SK-N-SH (cell line): ENCODE measurements around the gene DDX17. TPM values are rescaled to one million over a fixed set of nuclear protein-coding genes. Genes with fewer than 3 reads are reported as not detected.

ENCODE experiments used
- CTCF ChIA-PET: fragments of 300-600, 350-600 bp; formaldehyde crosslinking; extraction: SDS; loops from one replicate; lab custom pipeline; 2021; lab: Yijun Ruan, JAX
- POLR2A ChIA-PET: fragments of 350-600 bp; sonication (Branson Sonifier 250); formaldehyde crosslinking; extraction: SDS; loops from one replicate; lab custom pipeline; 2020; ENCODE audit warnings: antibody characterized with exemption, inconsistent platforms; lab: Yijun Ruan, JAX
- DNase-seq: peaks from one replicate; pipeline ENCODE4 v3.0.0; 2012
- H2AFZ ChIP-seq: fragments of 200-600 bp; sonication (generic); 2 replicates; pipeline ENCODE4 v1.8.1; 2016; ENCODE audit warnings: antibody characterized with exemption, mild to moderate bottlenecking, low read depth
- H3F3A ChIP-seq: fragments of 200-600 bp; sonication (generic); replicated peaks from 2 replicates; pipeline ENCODE3; 2016; ENCODE audit warnings: antibody characterized with exemption, mild to moderate bottlenecking; ENCODE audit not compliant: insufficient read depth
- H3K27ac ChIP-seq, 2 experiments: fragments of 200-500 bp in 1 of 2; fragments of 200-600 bp in 1 of 2; sonication (Bioruptor generic) in 1 of 2; sonication (generic), shearing (Covaris generic) in 1 of 2; 2 replicates each; pipeline versions ENCODE4 v1.5.1 to v1.6.1; 2014 to 2016; ENCODE audit warnings: low read depth in 2 of 2, inconsistent platforms in 1 of 2, low read length in 1 of 2, mild to moderate bottlenecking in 1 of 2, mixed read lengths in 1 of 2
- H3K27me3 ChIP-seq: fragments of 200-600 bp; sonication (generic), shearing (Covaris generic); 2 replicates; pipeline ENCODE4 v1.6.1; 2016; ENCODE audit warnings: mixed run types; ENCODE audit not compliant: insufficient read depth
- H3K36me3 ChIP-seq, 2 experiments: fragments of 200-500 bp in 1 of 2; fragments of 200-600 bp in 1 of 2; sonication (Bioruptor generic) in 1 of 2; sonication (generic) in 1 of 2; replicated peaks in 1 of 2; 2 replicates each; pipeline versions ENCODE3 to v1.5.1; 2014 to 2016; ENCODE audit warnings: low read length in 1 of 2, mild to moderate bottlenecking in 1 of 2; ENCODE audit not compliant: insufficient read depth in 2 of 2, control insufficient read depth in 1 of 2
- H3K4me1 ChIP-seq, 2 experiments: fragments of 200-500 bp in 1 of 2; fragments of 200-600 bp in 1 of 2; sonication (Bioruptor generic) in 1 of 2; sonication (generic), shearing (Covaris generic) in 1 of 2; 2 replicates each; pipeline versions ENCODE4 v1.5.1 to v1.6.1; 2014 to 2016; ENCODE audit warnings: low read depth in 1 of 2, low read length in 1 of 2, mixed run types in 1 of 2; ENCODE audit not compliant: insufficient read depth in 2 of 2, control insufficient read depth in 1 of 2
- H3K4me2 ChIP-seq: fragments of 200-600 bp; sonication (generic), shearing (Covaris generic); 2 replicates; pipeline ENCODE4 v1.6.1; 2017; ENCODE audit warnings: mixed run types
- H3K4me3 ChIP-seq, 2 experiments: fragments of 200-500 bp in 1 of 2; fragments of 200-600 bp in 1 of 2; sonication (Bioruptor generic) in 1 of 2; sonication (generic), shearing (Covaris generic) in 1 of 2; 2 replicates each; pipeline versions ENCODE4 v1.5.1 to v1.8.1; 2014 to 2016; ENCODE audit warnings: low read depth in 2 of 2, inconsistent platforms in 1 of 2, low read length in 1 of 2, mild to moderate bottlenecking in 1 of 2, mixed read lengths in 1 of 2, moderate library complexity in 1 of 2
- H3K79me2 ChIP-seq: fragments of 200-600 bp; sonication (generic); 2 replicates; pipeline ENCODE4 v1.8.1; 2017; ENCODE audit warnings: mild to moderate bottlenecking; ENCODE audit not compliant: insufficient read depth
- H3K9ac ChIP-seq: fragments of 200-600 bp; sonication (generic); 2 replicates; pipeline ENCODE4 v1.6.1; 2017; ENCODE audit warnings: mixed run types
- H3K9me2 ChIP-seq: fragments of 200-600 bp; sonication (generic); 2 replicates; pipeline ENCODE4 v1.6.1; 2017; ENCODE audit warnings: mixed run types
- H3K9me3 ChIP-seq: fragments of 200-600 bp; sonication (generic); 2 replicates; pipeline ENCODE4 v1.6.1; 2017; ENCODE audit warnings: mixed run types, mild to moderate bottlenecking, moderate library complexity
- H4K20me1 ChIP-seq: fragments of 200-600 bp; sonication (generic); 2 replicates; pipeline ENCODE4 v1.6.1; 2017; ENCODE audit warnings: mild to moderate bottlenecking, mixed run types; ENCODE audit not compliant: insufficient read depth
- CTCF ChIP-seq: fragments of 200-600 bp; sonication (generic); IDR thresholded peaks from 2 replicates; pipeline ENCODE4 v1.6.1; 2017; ENCODE audit warnings: antibody characterized with exemption, mild to moderate bottlenecking, moderate library complexity
- ELF1 ChIP-seq: IDR thresholded peaks from 2 replicates; pipeline ENCODE4 v1.4.0; 2012
- FOSL2 ChIP-seq: IDR thresholded peaks from 2 replicates; pipeline ENCODE4 v1.4.0; 2012; ENCODE audit warnings: low read depth, mild to moderate bottlenecking, moderate library complexity, borderline replicate concordance
- FOXJ3 ChIP-seq: sonication (generic); formaldehyde crosslinking; IDR thresholded peaks from 2 replicates; pipeline ENCODE4 v1.5.1; 2020; ENCODE audit warnings: mild to moderate bottlenecking, missing genetic modification reagents
- MAX ChIP-seq: IDR thresholded peaks from 2 replicates; pipeline ENCODE4 v1.4.0; 2012; ENCODE audit warnings: low read depth
- NFIC ChIP-seq: IDR thresholded peaks from 2 replicates; pipeline ENCODE4 v1.4.0; 2012; ENCODE audit warnings: borderline replicate concordance
- NRF1 ChIP-seq: IDR thresholded peaks from 2 replicates; pipeline ENCODE4 v1.6.1; 2012; ENCODE audit warnings: low read depth, mild to moderate bottlenecking, low read length
- PBX3 ChIP-seq: IDR thresholded peaks from 2 replicates; pipeline ENCODE4; 2012
- POLR2AphosphoS5 ChIP-seq: IDR thresholded peaks from 2 replicates; pipeline ENCODE4 v1.6.1; 2012; ENCODE audit warnings: low read depth, low read length
- REST ChIP-seq: IDR thresholded peaks from 2 replicates; pipeline ENCODE4 v1.6.1; 2012; ENCODE audit warnings: mild to moderate bottlenecking, low read depth, low read length, moderate library complexity
- RFX5 ChIP-seq: IDR thresholded peaks from 2 replicates; pipeline ENCODE4 v1.6.1; 2012; ENCODE audit warnings: mild to moderate bottlenecking, improper control_type of control experiment, low read length
- RXRA ChIP-seq: IDR thresholded peaks from 2 replicates; pipeline ENCODE4 v1.4.0; 2012; ENCODE audit warnings: low read depth, mild to moderate bottlenecking, borderline replicate concordance
- TCF12 ChIP-seq: IDR thresholded peaks from 2 replicates; pipeline ENCODE4 v1.4.0; 2012
- TEAD4 ChIP-seq: IDR thresholded peaks from 2 replicates; pipeline ENCODE4 v1.4.0; 2012; ENCODE audit warnings: mild to moderate bottlenecking, borderline replicate concordance; ENCODE audit not compliant: insufficient read depth
- USF2 ChIP-seq: fragments of 150-350 bp; IDR thresholded peaks from 2 replicates; pipeline ENCODE4 v1.6.1; 2017; ENCODE audit warnings: antibody characterized with exemption, low read length, low read depth, borderline replicate concordance
- YY1 ChIP-seq: IDR thresholded peaks from 2 replicates; pipeline ENCODE4 v1.4.0; 2012; ENCODE audit warnings: low read depth, mild to moderate bottlenecking
- WGBS: methylation state at CpG from one replicate; pipeline ENCODE4 v1.1.6; 2017; ENCODE audit warnings: low lambda C conversion rate; 5-methylcytosine and 5-hydroxymethylcytosine counted together
- polyA plus RNA-seq, 3 experiments: library from polyadenylated mRNA; depleted of rRNA; stranded (reverse); fragments of >200 nt; gene quantifications; 2 replicates each; pipeline ENCODE4 v1.2.3, GENCODE V29; 2012

The DDX17 gene
- polyA plus RNA-seq, 1 of the 3 experiments (the other 2 are of a cell fraction), result 111 TPM

GRCh38 chr22:38474003-38474607, 32.0 kb downstream of the DDX17 start (continued):
- no peak for TF ChIP-seq REST
- no peak for TF ChIP-seq CTCF
- TF ChIP-seq RXRA, result no peak
- TF ChIP-seq NRF1, result no peak
- no peak for TF ChIP-seq TEAD4
- no peak for TF ChIP-seq NFIC

- H3K79me2 ChIP-seq, result no peaks in the 10 kb centered on the region
- TF ChIP-seq RFX5, result no peak
- no peak for TF ChIP-seq PBX3
- no peak for TF ChIP-seq TEAD4
- no peak for TF ChIP-seq MAX
- no peak for TF ChIP-seq YY1
- no peak for TF ChIP-seq POLR2AphosphoS5
- TF ChIP-seq FOSL2, result no peak
- TF ChIP-seq FOXJ3 (CRISPR knock-in tag), result no peak
- TF ChIP-seq ELF1, result no peak
- no peak for TF ChIP-seq TCF12
- no peak for TF ChIP-seq NRF1
- TF ChIP-seq USF2, result no peak
- no peak for TF ChIP-seq REST
- no peak for TF ChIP-seq RXRA
Measured at GRCh38 chr22:38471237-38471636, 34.9 kb downstream of the DDX17 start.

More at GRCh38 chr22:38471237-38471636, 34.9 kb downstream of the DDX17 start:
- ChIA-PET POLR2A (no interaction called here), CTCF (no interaction called here)
- no peak overlapping the region for H2AFZ ChIP-seq
- no peaks in the 10 kb centered on the region for H4K20me1 ChIP-seq
- DNase-seq, result no peak
- no peaks in the 10 kb centered on the region for H3K27me3 ChIP-seq
- H3K4me1 ChIP-seq, result peaks cover 0 to 7% of the 10 kb centered on the region in 2 experiments; a peak in 1 of 4 replicates
- no peak overlapping the region for H3K4me3 ChIP-seq
- H3K9ac ChIP-seq, result no peak overlapping the region
- whole genome bisulfite sequencing, result 100% methylated on average over 3 of the region's 11 CpGs
- no peak overlapping the region for H3K27ac ChIP-seq
- no peaks in the 10 kb centered on the region for H3K9me2 ChIP-seq
- no peaks in the 10 kb centered on the region for H3K36me3 ChIP-seq
- H3K9me3 ChIP-seq, result no peaks in the 10 kb centered on the region
- H3F3A ChIP-seq, result no peaks in the 10 kb centered on the region
- H3K4me2 ChIP-seq, result no peak overlapping the region
